ENCODE results near the gene SRA1.

The SRA1 gene

GRCh38 chr5:140567871-140568270 lies 10.6 kb upstream of the SRA1 start:
- Histone ChIP-seq H3K4me3 (no peak overlapping the region), H3K27ac (no peak overlapping the region), H3K9me3 (ENCODE audit: low read depth, low read length) (no peaks in the 10 kb centered on the region), H3K9ac (ENCODE audit: insufficient read length) (no peak overlapping the region), H3K36me3 (ENCODE audit: insufficient read depth, low read length) (peaks cover 20% of the 10 kb centered on the region; the same call in 1 of the 2 replicates)
- TF ChIP-seq EZH2 (IDR thresholded peaks at IDR 0.05) (no peak), POLR2AphosphoS5 (IDR thresholded peaks at IDR 0.05; ENCODE audit: borderline replicate concordance, low read depth, low read length) (no peak), FOXP2 (optimal IDR thresholded peaks at IDR 0.05; ENCODE audit: control extremely low read depth, extremely low read length, insufficient read depth) (no peak)
- no peak for DNase-seq (ENCODE audit: low read depth, low spot score)

GRCh38 chr5:140567136-140567818 lies 10.0 kb upstream of the SRA1 start:
- Histone ChIP-seq H3K9me3 (ENCODE audit: low read depth, low read length) (no peaks in the 10 kb centered on the region), H3K4me3 (no peak overlapping the region), H3K27ac (no peak overlapping the region), H3K36me3 (ENCODE audit: insufficient read depth, low read length) (peaks cover 20% of the 10 kb centered on the region; the same call in 1 of the 2 replicates), H3K9ac (ENCODE audit: insufficient read length) (no peak overlapping the region)
- no peak for DNase-seq (ENCODE audit: low read depth, low spot score)
- TF ChIP-seq POLR2AphosphoS5 (IDR thresholded peaks at IDR 0.05; ENCODE audit: borderline replicate concordance, low read depth, low read length) = no peak
- no peak for TF ChIP-seq EZH2 (IDR thresholded peaks at IDR 0.05)
- TF ChIP-seq FOXP2 (optimal IDR thresholded peaks at IDR 0.05; ENCODE audit: control extremely low read depth, extremely low read length, insufficient read depth) = no peak

GRCh38 chr5:140566665-140567064 lies 9.4 kb upstream of the SRA1 start:
- TF ChIP-seq EZH2 (IDR thresholded peaks at IDR 0.05) (no peak), POLR2AphosphoS5 (IDR thresholded peaks at IDR 0.05; ENCODE audit: borderline replicate concordance, low read depth, low read length) (no peak), FOXP2 (optimal IDR thresholded peaks at IDR 0.05; ENCODE audit: control extremely low read depth, extremely low read length, insufficient read depth) (no peak)
- H3K9ac ChIP-seq (ENCODE audit: insufficient read length) = no peak overlapping the region

GRCh38 chr5:140565780-140566095 lies 8.5 kb upstream of the SRA1 start:
- H3K27ac ChIP-seq = no peak overlapping the region
- no peak for TF ChIP-seq EZH2 (IDR thresholded peaks at IDR 0.05)
- no peak for TF ChIP-seq FOXP2 (optimal IDR thresholded peaks at IDR 0.05; ENCODE audit: control extremely low read depth, extremely low read length, insufficient read depth)
- TF ChIP-seq POLR2AphosphoS5 (IDR thresholded peaks at IDR 0.05; ENCODE audit: borderline replicate concordance, low read depth, low read length) = no peak

More at GRCh38 chr5:140566665-140567064, 9.4 kb upstream of the SRA1 start:
- Histone ChIP-seq H3K9me3 (ENCODE audit: low read depth, low read length) (no peaks in the 10 kb centered on the region), H3K4me3 (no peak overlapping the region), H3K36me3 (ENCODE audit: insufficient read depth, low read length) (peaks cover 20% of the 10 kb centered on the region; the same call in 1 of the 2 replicates), H3K27ac (no peak overlapping the region)
- DNase-seq (ENCODE audit: low read depth, low spot score) = no peak

GRCh38 chr5:140565024-140565779 lies 7.9 kb upstream of the SRA1 start:
- Histone ChIP-seq H3K27ac (peak overlapping the region; percentile 56; the same call in 1 of the 2 replicates), H3K9me3 (ENCODE audit: low read depth, low read length) (no peaks in the 10 kb centered on the region), H3K9ac (ENCODE audit: insufficient read length) (peak overlapping the region; percentile 97), H3K4me3 (peak overlapping the region; percentile 92), H3K36me3 (ENCODE audit: insufficient read depth, low read length) (peaks cover 20% of the 10 kb centered on the region; the same call in 1 of the 2 replicates)
- DNase-seq (ENCODE audit: low read depth, low spot score) = no peak
- TF ChIP-seq EZH2 (IDR thresholded peaks at IDR 0.05) (no peak), FOXP2 (optimal IDR thresholded peaks at IDR 0.05; ENCODE audit: control extremely low read depth, extremely low read length, insufficient read depth) (no peak), POLR2AphosphoS5 (IDR thresholded peaks at IDR 0.05; ENCODE audit: borderline replicate concordance, low read depth, low read length) (no peak)

More at GRCh38 chr5:140565780-140566095, 8.5 kb upstream of the SRA1 start:
- Histone ChIP-seq H3K9ac (ENCODE audit: insufficient read length) (peak overlapping the region; percentile 97), H3K9me3 (ENCODE audit: low read depth, low read length) (no peaks in the 10 kb centered on the region), H3K36me3 (ENCODE audit: insufficient read depth, low read length) (peaks cover 20% of the 10 kb centered on the region; the same call in 1 of the 2 replicates), H3K4me3 (peak overlapping the region; percentile 92)
- no peak for DNase-seq (ENCODE audit: low read depth, low spot score)

- H3K4me3 ChIP-seq = peak within 1 kb of the TSS; percentile 92
- peak; percentile 92 for TF ChIP-seq POLR2AphosphoS5 (IDR thresholded peaks at IDR 0.05; ENCODE audit: borderline replicate concordance, low read depth, low read length)
- TF ChIP-seq FOXP2 (optimal IDR thresholded peaks at IDR 0.05; ENCODE audit: control extremely low read depth, extremely low read length, insufficient read depth) = peak; percentile 73
- TF ChIP-seq EZH2 (IDR thresholded peaks at IDR 0.05) = no peak
These were observed 7.1 kb upstream of the SRA1 start, which contains the start of the genes APBB3 and SLC35A4 for GRCh38 chr5:140564196-140565023. APBB3 (minus strand) TSS chr5:140564598; CDS start chr5:140564245, 353 bp downstream. SLC35A4 (plus strand) TSS chr5:140564828; CDS start chr5:140567170, 2,342 bp downstream.

GRCh38 chr5:140563596-140563995 lies 6.3 kb upstream of the SRA1 start:
- 0 out of 2 replicates have a peak overlapping the region, but pooled peaks have one; percentile 82 for H3K27ac ChIP-seq
- peak overlapping the region; percentile 97 for H3K9ac ChIP-seq (ENCODE audit: insufficient read length)
- TF ChIP-seq POLR2AphosphoS5 (IDR thresholded peaks at IDR 0.05; ENCODE audit: borderline replicate concordance, low read depth, low read length) = no peak
- no peak for TF ChIP-seq EZH2 (IDR thresholded peaks at IDR 0.05)
- no peak for TF ChIP-seq FOXP2 (optimal IDR thresholded peaks at IDR 0.05; ENCODE audit: control extremely low read depth, extremely low read length, insufficient read depth)
- no peak for DNase-seq (ENCODE audit: low read depth, low spot score)
- no peaks in the 10 kb centered on the region for H3K9me3 ChIP-seq (ENCODE audit: low read depth, low read length)
- peaks cover 20% of the 10 kb centered on the region; the same call in 1 of the 2 replicates for H3K36me3 ChIP-seq (ENCODE audit: insufficient read depth, low read length)
- peak overlapping the region; percentile 92 for H3K4me3 ChIP-seq

More at GRCh38 chr5:140564196-140565023, 7.1 kb upstream of the SRA1 start, which contains the start of the genes APBB3 and SLC35A4:
- H3K9me3 ChIP-seq (ENCODE audit: low read depth, low read length) = no peaks in the 10 kb centered on the region
- peak; percentile 91 for DNase-seq (ENCODE audit: low read depth, low spot score)
- H3K9ac ChIP-seq (ENCODE audit: insufficient read length) = peak within 1 kb of the TSS; percentile 97
- peak within 1 kb of the TSS; percentile 82 for H3K27ac ChIP-seq
- peaks cover 20% of the 10 kb centered on the region; the same call in 1 of the 2 replicates for H3K36me3 ChIP-seq (ENCODE audit: insufficient read depth, low read length)

All from SK-N-MC (cell line).